Sigmoid colon (tissue), 7 donors: Measurements from ENCODE around the gene KNG1. TPM values are rescaled to one million over a fixed set of nuclear protein-coding genes. Genes with fewer than 3 reads are reported as not detected.

Experiments used
- DNase-seq: peaks from one replicate; pipeline ENCODE4 v3.0.0-alpha.2; 2019
- H3K27ac ChIP-seq, 4 donors: fragments of 200-600 bp; sonication (generic); one replicate each; pipeline ENCODE4 v1.5.1; 2016 to 2019; ENCODE audit warnings: mild to moderate bottlenecking in 1 of 4
- H3K27me3 ChIP-seq, 3 donors: fragments of 200-600 bp; sonication (generic); one replicate each; pipeline ENCODE4 v1.5.1; 2019; ENCODE audit warnings: mild to moderate bottlenecking in 1 of 3
- H3K36me3 ChIP-seq, 4 donors: fragments of 200-600 bp; sonication (generic); one replicate each; pipeline ENCODE4 v1.5.1; 2016 to 2019
- H3K4me1 ChIP-seq, 4 donors: fragments of 200-600 bp; sonication (generic); one replicate each; pipeline ENCODE4 v1.5.1; 2017 to 2019
- H3K4me3 ChIP-seq, 4 donors: fragments of 200-600 bp; sonication (generic); one replicate each; pipeline ENCODE4 v1.5.1; 2017 to 2019; ENCODE audit warnings: mild to moderate bottlenecking in 2 of 4, moderate library complexity in 1 of 4
- H3K9me3 ChIP-seq, 4 donors: fragments of 200-600 bp in 3 of 4; sonication (generic) in 3 of 4; one replicate each; pipeline versions ENCODE4 v1.5.1 to v1.6.1; 2013 to 2019
- EP300 ChIP-seq, 4 donors: sonication (generic); formaldehyde crosslinking; IDR thresholded peaks; one replicate each; pipeline ENCODE4 v1.6.1; 2017; ENCODE audit warnings: antibody characterized with exemption in 4 of 4
- POLR2A ChIP-seq, 2 donors: fragments of 450-650 bp; IDR thresholded peaks; one replicate each; pipeline ENCODE4 v1.6.1; 2016; ENCODE audit warnings: antibody characterized with exemption in 2 of 2, mild to moderate bottlenecking in 2 of 2, moderate library complexity in 2 of 2
- POLR2AphosphoS5 ChIP-seq, 4 donors: sonication (generic); formaldehyde crosslinking; IDR thresholded peaks; one replicate each; pipeline ENCODE4 v1.6.1; 2017; ENCODE audit warnings: antibody characterized with exemption in 4 of 4
- WGBS, 2 donors: extraction: QIAGEN DNeasy Blood & Tissue Kit; methylation state at CpG; one replicate each; pipeline ENCODE4 v1.1.7; 2013; 5-methylcytosine and 5-hydroxymethylcytosine counted together
- intact Hi-C: fragments of 100-400 bp; cut with DNase I; formaldehyde crosslinking; loops from one replicate; pipeline ENCODE4 v1.15.1; 2023
- polyA plus RNA-seq, 3 donors: library from polyadenylated mRNA; stranded (reverse); fragments of 200-250 nt; gene quantifications; one replicate each; pipeline ENCODE4 v1.2.3, GENCODE V29; 2013
- total RNA-seq, 4 donors: library from RNA; depleted of rRNA; stranded (reverse); fragments of >200 nt; gene quantifications; one replicate each; pipeline ENCODE4 v1.1.0, GENCODE V29; 2016
- TF ChIP-seq, protein P1 (sequence below), 4 experiments: fragments of 450-650 bp in 3 of 4; fragments of 200-600 bp in 1 of 4; IDR thresholded peaks; one replicate each; pipeline ENCODE4 v1.5.1; 2016 to 2019; ENCODE audit warnings: antibody characterized with exemption in 4 of 4, mild to moderate bottlenecking in 3 of 4, moderate library complexity in 2 of 4
- donor health status: healthy with polysubstance abuse.
- donor health status: Bipolar disorder and iron deficiency.
- donor health status: healthy.

Gene KNG1
- total and polyA plus RNA-seq, 7 donors: 0.35 to 1.2 TPM; not detected in 5

- DNase-seq: no peak
- Histone ChIP-seq H3K9me3 (no peaks in the 10 kb centered on the region), H3K4me3 (no peak overlapping the region), H3K27ac (no peak overlapping the region), H3K27me3 (peaks cover 0 to 3% (median 0%) of the 10 kb centered on the region in 3 donors), H3K36me3 (no peaks in the 10 kb centered on the region), H3K4me1 (no peaks in the 10 kb centered on the region)
- TF ChIP-seq POLR2AphosphoS5 (IDR thresholded peaks at IDR 0.05) (no peak), POLR2A (IDR thresholded peaks at IDR 0.05) (no peak)
- WGBS, 2 donors: 89 to 92% methylated on average over 12 of the region's 12 CpGs
- intact Hi-C loops: no loop called here
Observed at GRCh38 chr3:186724911-186725310, 7.8 kb downstream of the KNG1 start.

GRCh38 chr3:186732169-186732766, 15.1 kb downstream of the KNG1 start:
- TF ChIP-seq, protein P1, sequence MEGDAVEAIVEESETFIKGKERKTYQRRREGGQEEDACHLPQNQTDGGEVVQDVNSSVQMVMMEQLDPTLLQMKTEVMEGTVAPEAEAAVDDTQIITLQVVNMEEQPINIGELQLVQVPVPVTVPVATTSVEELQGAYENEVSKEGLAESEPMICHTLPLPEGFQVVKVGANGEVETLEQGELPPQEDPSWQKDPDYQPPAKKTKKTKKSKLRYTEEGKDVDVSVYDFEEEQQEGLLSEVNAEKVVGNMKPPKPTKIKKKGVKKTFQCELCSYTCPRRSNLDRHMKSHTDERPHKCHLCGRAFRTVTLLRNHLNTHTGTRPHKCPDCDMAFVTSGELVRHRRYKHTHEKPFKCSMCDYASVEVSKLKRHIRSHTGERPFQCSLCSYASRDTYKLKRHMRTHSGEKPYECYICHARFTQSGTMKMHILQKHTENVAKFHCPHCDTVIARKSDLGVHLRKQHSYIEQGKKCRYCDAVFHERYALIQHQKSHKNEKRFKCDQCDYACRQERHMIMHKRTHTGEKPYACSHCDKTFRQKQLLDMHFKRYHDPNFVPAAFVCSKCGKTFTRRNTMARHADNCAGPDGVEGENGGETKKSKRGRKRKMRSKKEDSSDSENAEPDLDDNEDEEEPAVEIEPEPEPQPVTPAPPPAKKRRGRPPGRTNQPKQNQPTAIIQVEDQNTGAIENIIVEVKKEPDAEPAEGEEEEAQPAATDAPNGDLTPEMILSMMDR (IDR thresholded peaks at IDR 0.05): no peak
- TF ChIP-seq EP300 (IDR thresholded peaks at IDR 0.05): no peak
- Histone ChIP-seq H3K36me3 (no peaks in the 10 kb centered on the region), H3K27me3 (no peaks in the 10 kb centered on the region), H3K27ac (no peak overlapping the region), H3K4me1 (no peaks in the 10 kb centered on the region), H3K9me3 (no peaks in the 10 kb centered on the region), H3K4me3 (no peak overlapping the region)
- DNase-seq: no peak
- 95 to 96% methylated on average over 4 of the region's 4 CpGs for WGBS, 2 donors
- intact Hi-C loops: no loop called here

DNA sequence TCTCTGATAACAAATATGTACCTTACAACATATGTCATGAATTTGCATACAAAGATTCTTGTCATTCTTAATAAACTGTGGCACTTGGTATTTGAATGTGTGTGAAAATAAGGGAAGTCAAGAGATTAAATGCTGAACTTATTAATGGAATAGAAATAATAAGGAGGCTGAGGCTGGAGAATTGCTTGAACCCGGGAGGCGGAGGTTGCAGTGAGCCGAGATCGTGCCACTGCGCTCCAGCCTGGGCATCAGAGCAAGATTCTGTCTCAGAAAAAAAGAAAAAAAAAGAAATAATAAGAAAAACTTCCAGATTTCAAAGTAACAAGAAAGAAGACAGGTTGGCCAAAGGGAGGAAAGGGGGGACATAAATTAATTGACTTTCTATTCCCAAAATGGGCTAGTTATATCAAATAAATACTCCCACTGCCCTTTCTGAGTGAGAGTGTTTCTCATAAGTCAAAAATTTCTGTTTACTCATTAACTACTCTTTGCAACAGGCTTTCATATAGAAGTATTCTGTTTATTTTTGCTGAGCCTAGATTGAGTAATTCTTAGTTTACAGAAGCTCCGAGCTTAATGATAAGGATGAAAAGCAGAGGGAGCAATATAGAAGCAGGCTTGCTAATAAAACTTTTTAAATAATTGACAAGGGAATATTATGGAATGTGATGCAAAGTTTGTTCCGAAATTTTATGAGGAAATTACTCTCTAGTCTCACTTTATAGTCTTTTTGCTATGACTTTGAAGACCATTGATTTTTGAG, 25.6 kb downstream of the KNG1 start:
- Histone ChIP-seq H3K27ac (no peak overlapping the region), H3K36me3 (no peaks in the 10 kb centered on the region), H3K9me3 (no peaks in the 10 kb centered on the region), H3K4me1 (no peaks in the 10 kb centered on the region), H3K27me3 (no peaks in the 10 kb centered on the region), H3K4me3 (no peak overlapping the region)
- no peak for TF ChIP-seq EP300 (IDR thresholded peaks at IDR 0.05)
- no peak for TF ChIP-seq POLR2AphosphoS5 (IDR thresholded peaks at IDR 0.05)
- TF ChIP-seq POLR2A (IDR thresholded peaks at IDR 0.05): no peak
- TF ChIP-seq, protein P1 (IDR thresholded peaks at IDR 0.05): no peak
- WGBS, 2 donors: 66 to 79% methylated on average over 7 of the region's 7 CpGs
- intact Hi-C loops: no loop called here
- DNase-seq: no peak

DNA sequence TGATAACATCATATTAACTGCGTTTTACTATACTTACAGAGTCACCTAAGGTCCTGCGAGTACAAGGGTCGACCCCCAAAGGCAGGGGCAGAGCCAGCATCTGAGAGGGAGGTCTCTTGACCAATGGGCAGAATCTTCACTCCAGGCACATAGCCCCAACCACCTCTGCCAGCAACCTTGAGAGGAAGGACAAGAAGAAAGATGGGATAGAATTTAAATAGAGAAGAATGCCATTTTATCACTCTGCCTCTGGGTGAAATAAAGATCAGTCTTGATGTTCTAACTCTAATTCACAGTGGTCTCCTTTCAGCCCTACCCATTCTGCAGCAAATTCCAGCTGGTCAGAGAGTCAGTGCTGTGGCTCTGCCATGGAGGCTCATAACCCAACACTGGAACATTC, 26.5 kb downstream of the KNG1 start:
- WGBS, 2 donors: 40 to 66% methylated on average over 3 of the region's 3 CpGs
- Histone ChIP-seq H3K4me1 (no peaks in the 10 kb centered on the region), H3K27ac (no peak overlapping the region), H3K4me3 (no peak overlapping the region), H3K27me3 (no peaks in the 10 kb centered on the region), H3K9me3 (no peaks in the 10 kb centered on the region), H3K36me3 (no peaks in the 10 kb centered on the region)
- TF ChIP-seq POLR2A (IDR thresholded peaks at IDR 0.05) (no peak), EP300 (IDR thresholded peaks at IDR 0.05) (no peak), POLR2AphosphoS5 (IDR thresholded peaks at IDR 0.05) (no peak)
- TF ChIP-seq, protein P1 (IDR thresholded peaks at IDR 0.05): no peak
- intact Hi-C loops: no loop called here
- DNase-seq: no peak

GRCh38 chr3:186746008-186746407, 28.8 kb downstream of the KNG1 start:
- WGBS, 2 donors: 7 to 21% methylated on average over 10 of the region's 10 CpGs
- H3K4me1 ChIP-seq: no peaks in the 10 kb centered on the region
- no peaks in the 10 kb centered on the region for H3K27me3 ChIP-seq
- no peak overlapping the region for H3K4me3 ChIP-seq
- H3K36me3 ChIP-seq: no peaks in the 10 kb centered on the region
- no peaks in the 10 kb centered on the region for H3K9me3 ChIP-seq
- DNase-seq: no peak
- H3K27ac ChIP-seq: no peak overlapping the region
- TF ChIP-seq EP300 (IDR thresholded peaks at IDR 0.05) (no peak), POLR2AphosphoS5 (IDR thresholded peaks at IDR 0.05) (no peak), POLR2A (IDR thresholded peaks at IDR 0.05) (no peak)
- TF ChIP-seq, protein P1 (IDR thresholded peaks at IDR 0.05): no peak
- intact Hi-C loops: no loop called here
